Activated CD4-positive, alpha-beta T cell treated with anti-CD3 and anti-CD28 coated beads, Interleukin-10, Interleukin-2, amounts not matched to agents 100 ng/mL and 50 ng/mL, durations not matched to agents 16 hours and 8 hours (primary cell): ENCODE measurements around the gene DEDD.

Source experiments
- DNase-seq: peaks from one replicate; pipeline ENCODE4 v3.0.0-alpha.2; 2020

DEDD gene

DNA sequence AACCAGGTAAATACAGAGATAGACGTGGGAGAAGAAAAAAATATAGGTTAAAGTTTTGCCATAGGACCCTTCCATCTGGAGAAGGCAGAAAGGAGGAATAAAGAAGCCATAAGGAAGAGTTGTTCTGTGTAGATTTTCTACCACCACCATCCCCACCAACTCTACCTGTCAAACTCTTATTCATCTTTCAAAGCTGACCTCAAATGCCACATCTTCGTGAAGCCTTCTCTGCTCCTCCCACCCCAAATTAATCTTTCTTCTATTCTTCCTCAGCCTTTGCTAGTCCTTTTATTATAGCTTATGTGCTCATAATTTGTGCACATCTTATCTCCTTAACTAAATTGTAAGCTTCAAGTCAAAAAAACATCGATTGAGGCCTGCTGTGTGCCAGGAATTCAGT lies 41.9 kb downstream of the DEDD start:
- DNase-seq: no peak

DNA sequence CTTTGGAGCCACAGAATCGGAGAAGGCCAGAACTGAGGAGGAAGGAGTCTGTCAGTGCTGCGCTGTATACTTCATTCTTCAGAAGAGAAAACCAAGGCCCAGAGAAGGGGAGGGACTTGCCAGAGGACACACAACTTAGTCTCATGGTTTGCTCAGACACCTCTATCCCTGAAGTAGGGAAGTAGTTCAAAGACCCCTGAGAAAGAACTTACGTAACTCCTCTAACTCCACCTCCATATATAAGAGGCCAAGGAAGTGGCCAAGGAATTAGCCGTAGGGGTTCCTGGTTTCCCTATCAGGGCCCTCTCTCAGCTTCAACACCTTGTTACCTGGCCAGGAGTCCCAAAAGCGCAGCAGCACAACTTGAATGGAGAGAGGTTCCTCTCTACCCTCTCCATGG lies 42.5 kb downstream of the DEDD start:
- no peak for DNase-seq

DNA sequence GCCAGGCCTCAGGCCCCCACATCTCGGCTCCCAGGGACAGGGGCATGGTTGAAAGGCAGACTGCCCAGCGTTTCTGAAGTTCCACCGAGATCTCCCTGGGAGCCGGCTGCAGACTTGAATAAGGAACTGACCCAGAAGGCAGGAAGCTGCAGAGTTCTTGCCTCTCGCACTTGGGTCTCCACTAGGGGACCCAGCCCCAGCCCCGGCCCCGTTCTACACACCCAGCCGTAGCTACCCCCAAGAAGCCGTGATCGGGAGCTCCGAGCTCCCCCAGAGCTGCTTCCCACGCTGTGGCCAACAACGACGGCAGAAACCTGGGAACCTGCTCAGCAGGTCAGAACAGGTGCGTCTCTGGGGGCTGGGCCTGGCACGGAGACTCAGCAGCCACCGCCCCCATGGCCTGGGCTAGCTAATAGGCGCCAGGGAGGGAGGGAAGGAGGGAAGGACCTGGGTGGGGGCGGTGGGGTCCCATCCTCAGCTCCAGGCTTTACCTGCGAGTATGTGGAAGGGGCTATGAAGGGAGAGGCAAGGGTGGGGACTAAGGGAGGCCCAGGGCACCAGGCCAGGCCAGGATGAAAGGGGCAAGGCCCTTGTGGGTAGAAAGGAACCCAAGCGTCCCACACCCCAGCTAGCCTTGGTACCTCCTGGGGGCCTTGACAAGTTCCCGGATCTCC lies 43.1 kb downstream of the DEDD start, which contains the start of gene NECTIN4:
NECTIN4 (minus strand) TSS at position 308 of the 674 bp plus-strand sequence; CDS start at position 46, 262 bp downstream.
- no peak for DNase-seq

DNA sequence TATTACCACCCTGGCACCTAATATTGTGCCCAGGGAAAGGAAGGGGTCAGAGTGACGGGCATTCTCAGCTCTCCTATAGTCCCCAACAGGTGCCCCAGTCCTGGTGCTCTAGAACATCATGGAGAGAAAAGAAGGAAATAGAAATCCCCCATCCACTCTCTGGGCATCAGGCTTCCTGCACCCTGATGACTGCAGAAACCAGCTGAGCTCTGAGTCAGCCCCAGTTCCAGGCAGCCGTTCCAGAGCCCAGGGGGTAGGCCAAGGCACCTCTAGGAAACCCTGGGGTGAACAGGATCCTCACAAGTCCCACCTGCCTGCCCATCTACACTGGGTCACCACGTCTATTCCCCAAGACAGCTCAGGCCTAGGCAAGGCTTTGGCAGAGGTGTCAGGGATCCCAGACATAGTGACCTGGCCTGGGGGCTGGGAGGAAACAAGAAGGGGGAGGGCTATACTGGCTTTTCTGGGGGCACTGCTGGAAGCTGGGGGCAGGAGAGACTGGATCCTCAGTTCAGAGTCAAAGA lies 43.8 kb downstream of the DEDD start:
- no peak for DNase-seq

DNA sequence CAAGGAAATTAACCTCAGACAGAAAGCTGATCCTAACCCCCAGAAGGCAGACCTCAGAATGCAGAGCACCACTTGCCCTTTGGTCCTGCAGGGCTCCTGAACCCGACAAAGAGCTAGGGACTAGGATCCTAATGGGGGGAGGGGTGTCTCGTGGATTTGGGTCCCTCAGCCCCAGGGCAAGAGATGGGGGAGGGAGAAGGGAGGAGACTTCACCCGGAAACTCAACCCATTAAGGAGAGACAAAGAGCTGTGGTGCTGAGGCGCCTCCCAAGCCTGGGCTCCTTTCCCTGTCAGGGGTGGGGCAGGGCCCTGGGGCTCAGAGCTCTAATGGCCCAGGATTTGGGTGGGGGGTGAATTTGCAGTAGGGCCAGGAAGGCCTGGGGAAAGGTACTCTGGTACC lies 46.0 kb downstream of the DEDD start:
- no peak for DNase-seq

DNA sequence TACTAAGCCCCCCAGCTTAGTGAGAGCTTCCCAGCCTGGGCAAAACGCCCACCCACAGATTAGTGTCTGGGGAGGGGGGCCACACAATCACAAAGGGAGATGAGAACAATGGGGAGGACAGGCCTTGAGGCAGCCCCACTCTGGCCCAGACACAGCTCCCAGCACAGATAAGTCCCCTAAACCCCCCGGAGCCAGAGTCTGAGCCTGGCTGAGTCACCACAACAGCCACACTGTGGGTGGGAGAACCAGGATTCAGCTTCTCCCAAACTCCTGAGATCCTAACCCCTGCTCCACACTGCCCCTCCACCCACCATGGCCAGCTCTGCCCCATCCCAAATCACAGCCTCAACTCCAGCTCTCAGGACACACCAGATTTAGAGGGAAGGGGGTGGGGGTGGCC lies 47.3 kb downstream of the DEDD start:
- no peak for DNase-seq

DNA sequence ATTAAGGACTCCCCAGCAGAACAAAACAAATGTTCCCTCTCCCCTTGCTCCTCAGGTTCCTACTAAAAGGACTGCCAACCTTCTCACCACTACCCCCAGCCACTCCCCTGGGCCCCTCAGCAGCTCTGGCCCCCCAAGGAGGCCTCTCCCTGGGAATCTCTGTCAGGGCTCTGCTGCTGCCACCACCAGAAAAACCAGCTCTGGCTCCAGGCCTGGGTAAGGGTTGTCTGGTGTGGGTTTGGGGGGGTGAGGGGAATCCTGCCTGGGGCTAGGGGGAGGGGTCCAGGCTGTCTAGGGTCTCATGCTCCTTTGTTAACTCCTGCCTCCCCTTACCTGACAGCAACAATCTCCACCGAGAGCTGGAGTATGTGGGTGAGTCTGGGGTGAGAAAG lies 47.9 kb downstream of the DEDD start:
- no peak for DNase-seq

DNA sequence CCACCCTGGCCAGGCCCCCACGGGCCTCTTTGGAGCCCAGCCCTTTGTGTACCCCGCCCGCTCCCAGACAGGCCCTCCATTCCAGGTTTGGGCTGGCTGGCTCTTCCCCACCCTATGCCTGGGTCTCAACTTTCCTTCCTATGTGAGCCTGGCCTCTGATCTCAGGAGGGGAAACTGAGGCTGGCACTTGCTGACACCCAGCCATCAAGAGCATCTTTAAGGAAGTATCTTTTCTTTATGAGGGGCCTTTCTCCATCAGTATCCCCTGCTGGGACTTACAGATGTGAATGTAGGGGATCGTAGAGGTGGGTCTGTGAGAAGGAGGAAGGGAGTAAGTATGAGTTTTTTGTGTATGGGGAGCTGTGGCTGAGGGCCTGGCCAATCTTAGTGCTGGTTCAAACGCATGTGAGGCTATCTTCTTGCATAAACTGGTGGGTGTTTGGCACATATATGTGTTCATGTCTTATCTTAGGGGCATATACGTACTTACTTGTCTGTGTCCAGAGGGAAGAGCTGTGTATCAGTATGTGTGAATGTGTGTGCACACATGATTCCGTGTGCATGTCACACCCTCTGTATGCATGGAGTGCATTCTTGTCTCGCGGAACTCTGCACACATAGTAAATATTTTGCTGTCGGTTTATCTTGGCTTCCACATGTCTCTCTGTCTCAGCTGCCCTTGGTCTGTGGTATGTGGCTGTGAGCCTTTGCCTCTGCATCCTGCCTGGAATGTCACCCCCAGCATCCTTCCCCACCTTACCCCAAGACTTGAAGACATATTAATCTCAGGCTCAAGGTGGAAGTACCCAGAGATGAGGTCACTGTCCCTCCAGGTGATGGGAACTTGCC lies 48.5 kb downstream of the DEDD start:
- no peak for DNase-seq

DNA sequence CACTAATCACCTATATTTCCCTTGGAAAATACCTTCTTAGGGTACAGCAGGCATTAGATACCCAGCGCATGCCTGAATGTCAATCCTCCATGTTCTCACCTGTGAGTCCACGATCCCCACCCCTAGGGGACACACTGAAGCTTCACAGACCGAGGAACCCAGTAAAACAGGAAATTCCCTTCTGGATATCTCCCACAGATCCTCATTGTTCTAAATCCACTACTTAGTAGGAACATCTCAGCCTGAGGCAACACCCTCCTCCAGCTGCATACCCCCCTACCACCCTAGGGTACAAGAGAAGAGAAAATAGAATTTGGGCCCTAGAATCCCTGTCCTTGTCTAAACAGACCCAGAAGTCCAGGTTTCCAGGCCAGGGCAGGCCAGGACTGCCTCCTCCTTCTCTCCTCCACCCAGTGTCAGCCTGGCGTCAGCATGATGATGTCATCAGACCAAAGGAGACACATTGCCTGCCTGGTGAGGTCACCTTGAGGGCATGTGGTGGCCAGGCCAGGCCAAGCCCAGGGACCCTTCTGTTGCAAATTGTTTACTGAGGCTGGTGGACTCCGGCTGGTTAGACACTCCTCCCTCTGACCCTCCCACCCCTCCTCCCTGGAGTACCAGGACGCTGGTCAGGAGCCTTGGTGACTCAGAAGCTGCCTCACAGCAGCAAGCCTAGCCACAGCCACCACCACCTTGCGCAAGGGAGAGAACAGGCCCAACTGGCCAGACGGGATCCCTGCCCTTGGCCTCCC lies 49.3 kb downstream of the DEDD start:
- no peak for DNase-seq

DNA sequence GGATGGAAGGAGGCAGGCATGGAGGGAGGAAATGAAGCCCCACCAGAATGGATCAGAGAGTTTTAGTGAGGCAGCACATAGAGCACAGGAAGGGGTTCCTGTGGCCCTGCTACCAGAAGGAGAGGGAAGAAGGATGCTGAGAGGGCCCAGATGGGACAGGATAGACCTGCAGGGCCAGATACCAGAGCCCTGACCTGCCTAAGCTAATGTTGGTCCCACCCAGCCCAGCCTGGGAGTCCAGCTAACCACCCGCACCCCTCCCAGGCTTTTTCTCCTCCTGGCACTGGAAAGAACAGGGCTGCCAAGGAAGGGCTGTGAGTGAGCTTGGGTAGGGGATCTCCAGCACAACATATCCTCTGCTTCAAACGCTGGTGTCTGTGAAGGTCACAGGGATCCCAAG lies 50.0 kb downstream of the DEDD start:
- DNase-seq: no peak

DNA sequence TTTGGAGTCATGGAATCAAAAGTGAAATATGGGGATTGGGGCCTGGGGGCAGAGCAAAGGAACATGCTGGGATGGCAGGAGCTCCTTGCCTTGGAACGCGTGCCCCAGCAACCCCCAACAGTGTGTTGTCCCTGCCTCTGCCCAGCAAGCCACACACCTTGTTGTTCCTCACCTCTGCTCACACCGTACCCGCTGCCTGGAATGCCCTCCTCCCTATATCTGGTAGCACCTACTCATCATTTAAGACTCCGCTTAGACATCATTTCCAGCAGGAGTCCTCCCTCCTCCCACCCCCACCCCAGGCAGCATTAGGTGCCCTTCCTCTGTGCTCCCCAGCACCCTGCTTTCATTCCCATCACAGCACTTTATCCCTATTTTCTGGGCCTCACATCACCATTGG lies 50.9 kb downstream of the DEDD start:
- no peak for DNase-seq

DNA sequence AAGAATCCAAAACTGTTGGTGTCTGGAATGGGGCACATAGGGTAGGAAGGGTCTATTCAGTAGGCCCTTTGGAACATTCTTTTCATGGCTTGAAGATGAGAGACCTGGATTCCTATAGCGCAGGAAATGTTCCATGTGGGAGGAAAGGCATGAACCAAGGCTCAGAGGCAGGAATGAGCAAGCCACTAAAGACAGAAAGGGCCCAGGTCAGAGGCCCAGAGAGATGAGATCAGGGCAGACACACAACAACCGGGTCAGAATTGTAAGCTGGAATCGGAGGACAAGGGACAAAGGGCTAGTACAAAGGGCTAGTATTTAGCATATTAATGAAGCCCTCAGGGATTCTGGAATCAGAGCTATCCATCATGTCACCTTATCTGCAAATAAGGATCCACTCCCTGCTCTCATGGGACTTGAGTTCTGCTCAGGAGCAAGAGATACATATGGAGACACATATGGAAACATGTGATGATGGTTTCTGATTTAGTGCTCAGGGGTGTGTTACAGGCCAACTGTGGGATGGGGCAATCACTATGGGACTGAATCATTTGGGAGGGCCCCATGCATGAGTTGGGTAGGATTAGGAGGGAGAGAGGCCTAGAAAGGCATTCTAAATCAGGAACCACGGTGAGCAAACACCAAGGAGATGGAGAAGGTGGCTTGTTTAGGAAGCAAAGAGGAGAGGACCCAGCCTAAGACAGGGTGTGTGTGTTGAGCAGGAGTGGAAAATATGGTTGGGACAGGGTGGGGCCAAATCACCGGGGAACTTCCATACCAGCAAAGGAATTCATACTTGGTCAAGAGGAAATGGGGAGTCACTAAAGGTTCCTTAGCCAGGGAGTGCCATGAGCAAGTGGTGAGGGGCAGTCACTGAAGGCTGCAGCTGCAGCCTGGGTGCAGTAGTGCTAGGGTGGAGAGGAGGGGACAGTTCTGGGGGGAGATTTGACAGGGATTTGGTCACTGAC lies 51.7 kb downstream of the DEDD start:
- no peak for DNase-seq

DNA sequence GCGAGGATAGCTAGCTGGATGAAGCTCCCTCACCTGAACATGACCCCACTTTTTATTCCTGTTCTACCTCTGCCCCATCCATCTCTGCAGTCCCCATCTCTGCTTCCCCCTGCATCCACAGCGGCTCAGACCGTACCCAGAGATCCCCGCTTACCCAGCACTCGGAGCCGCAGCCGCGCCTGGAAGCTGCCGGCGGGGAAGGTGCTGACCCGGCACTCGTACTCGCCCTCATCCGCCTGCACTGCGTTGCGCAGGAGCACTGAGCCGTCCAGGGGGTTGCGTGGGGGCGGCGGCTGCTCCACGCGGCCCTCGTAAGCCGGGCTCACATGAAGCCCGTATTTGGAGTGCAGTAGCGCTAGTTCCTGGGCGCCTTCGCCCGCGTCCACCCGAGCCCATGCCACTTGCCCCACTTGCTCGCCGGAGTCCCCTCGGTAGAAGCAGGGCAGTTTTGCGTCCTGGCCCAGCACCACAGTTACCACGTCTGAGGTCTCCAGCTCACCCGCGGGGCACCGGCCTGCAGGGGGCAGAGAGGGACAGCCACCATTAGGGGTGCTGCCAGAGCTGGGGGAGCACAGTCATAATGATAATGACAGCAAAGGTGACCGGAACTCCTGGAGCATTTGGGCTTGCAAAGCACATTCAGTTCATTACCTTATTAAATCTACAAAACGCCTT lies 52.9 kb downstream of the DEDD start:
- DNase-seq: no peak

DNA sequence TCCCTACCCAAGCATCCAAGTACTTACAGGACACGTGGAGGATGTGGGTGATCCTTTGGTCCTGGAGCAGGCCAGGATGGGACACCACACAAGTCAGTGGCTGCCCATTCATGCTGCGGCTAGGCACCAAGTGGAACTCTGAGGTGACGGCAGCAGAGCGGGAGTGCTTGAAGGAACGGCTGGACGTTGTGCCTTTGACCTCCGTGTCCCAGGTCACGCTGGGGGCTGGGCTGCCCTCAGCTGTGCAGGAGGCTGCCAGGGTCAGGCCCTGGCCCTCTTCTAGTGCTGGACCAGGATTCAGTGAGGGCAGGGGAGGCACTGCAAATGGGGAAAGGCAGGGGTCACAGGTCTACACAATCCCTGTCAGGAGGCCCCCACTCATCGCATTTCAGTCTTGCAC lies 55.0 kb downstream of the DEDD start:
- no peak for DNase-seq

DNA sequence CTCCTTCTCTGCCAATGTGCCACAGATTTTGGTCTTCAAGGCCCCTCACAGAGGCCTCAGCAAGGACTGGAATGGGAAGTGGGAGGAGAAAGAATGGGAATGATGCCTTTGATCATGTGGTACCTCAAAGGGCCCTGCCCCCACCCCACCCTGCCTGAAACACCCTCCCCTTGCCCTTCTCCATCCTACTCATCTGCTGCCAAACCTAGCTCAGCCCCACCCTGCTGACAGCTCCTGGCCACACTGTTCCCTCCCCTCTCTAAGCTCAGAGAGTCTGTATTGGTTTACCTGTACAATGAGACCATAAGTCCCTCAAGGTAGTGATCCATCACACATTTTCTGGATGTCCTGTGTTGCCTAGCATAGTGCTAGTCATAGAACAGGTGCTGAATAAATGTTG lies 56.1 kb downstream of the DEDD start:
- DNase-seq: no peak

DNA sequence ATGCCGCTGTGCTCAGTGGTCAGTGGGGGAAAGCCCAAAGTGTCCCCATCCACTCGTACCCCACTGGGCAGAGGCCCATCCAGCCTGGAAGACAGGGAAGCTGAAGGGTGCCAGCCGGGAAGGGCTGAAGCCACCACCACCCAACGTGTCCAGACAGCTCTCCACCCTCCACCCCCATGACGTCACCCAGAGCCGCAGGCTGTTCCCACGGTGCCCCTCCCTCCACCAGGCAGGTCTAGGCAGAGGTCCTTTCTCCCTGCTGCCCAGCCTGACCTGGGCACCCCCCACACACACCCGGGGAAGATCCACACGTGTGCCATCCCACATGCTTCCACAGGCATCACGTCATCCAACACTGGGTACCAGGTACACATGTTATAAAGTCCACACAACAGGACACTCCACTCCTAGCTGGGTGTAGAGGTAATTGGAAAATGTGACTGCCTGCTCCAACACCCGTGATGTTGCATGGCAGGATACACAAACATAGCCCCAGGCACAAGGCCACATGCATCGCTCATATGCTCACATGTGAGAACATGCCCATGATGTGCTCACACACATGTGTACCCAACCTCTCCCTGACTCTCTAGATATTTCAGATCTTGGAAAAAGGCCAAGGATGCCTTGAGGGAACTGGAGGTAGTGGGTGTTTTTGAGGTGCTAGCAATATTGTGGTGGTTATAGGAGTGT lies 57.6 kb downstream of the DEDD start:
- no peak for DNase-seq

DNA sequence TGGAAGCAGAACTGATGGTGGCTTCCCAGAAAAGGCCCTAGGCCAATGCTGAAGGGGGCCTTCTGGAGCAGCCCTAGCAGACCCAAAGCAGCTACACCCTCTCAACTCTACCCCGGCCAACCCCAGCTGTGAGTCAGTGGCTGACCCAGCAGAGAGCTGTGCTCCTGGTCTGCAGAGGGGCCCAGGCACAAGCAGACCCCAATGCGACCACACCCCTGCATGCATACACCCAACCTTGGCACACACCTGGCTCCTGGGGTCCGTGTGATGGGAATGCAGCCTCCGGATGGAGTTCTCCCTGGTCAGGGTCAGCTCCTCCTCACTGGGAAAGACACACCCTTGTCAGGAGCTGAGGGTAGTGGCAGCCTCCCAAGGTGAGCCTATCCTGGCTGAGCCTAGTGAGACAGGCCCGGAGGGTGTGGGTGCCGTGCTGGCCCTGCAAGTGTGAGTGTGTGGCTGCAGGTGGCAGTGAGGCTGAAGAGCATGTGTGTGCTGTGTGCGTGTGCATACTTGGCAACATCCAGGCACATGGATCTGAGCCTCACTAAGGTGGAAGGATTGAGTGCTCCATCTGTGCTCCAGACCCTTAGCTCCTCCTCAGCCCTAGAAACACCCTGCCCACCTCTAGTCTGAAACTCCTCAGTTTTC lies 58.9 kb downstream of the DEDD start:
- DNase-seq: no peak

DNA sequence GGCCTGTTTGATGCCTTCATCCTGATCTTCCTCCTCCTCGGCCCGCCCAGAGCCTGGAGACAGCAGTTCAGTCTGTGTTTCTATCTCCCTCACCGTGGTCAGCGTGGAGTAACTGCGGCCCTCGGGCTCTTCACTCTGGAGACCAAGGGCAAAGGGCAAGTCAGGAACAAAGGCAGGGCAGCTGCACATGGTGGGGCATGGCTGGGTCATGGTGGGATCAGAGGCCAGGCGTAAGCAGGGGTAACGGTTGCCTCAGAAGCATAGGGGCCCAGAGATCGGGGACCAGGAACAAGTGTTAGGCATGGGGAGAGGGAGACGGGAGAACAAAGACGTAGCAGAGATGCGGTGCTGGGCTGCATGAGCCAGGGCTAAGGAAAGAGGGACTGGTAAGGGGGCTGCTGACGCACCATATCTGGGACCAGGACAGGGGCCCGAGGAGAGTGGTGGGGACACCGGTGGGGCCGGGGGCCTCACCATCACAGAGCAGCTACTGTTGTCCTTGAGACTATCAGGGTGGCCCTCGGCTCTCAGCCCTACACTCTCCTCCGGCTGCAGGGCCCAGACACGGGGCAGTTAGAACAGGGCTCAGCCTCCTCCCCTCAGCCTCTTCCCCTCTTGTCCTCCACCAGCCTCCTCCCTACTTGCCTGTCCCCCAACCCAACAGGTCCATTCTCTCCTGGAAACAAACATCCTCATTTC lies 59.6 kb downstream of the DEDD start:
- DNase-seq: no peak

DNA sequence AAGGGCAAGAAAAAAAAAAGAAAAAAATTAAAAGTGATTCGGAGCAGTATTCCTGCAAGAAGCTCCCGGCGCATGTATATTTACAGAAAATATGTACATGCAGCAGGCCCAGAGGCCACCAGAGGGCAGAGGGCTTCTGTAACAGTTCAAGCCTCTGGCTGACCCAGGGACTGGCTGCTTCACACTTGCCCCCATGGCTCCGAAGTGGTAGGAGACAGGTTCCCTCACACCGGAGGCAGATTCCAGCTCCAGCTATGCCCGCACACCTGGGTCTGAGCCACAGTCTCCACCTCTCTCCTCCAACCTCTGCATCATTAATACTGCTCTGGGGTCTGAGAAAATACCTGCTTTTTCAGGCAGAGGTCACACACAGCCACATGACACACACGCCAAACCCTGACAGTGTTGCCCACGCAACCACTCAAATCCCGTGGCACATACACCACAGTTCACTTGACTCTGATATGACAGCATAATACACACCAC lies 60.5 kb downstream of the DEDD start:
- peak; percentile 58 for DNase-seq
